Stimulated activated CD4-positive, alpha-beta T cell treated with anti-CD3 and anti-CD28 coated beads, Interleukin-1b, Interleukin-23, amount 100 ng/mL, for 1 hour (primary cell): Measurements from ENCODE around the gene KLHL30.
"Not testable (repeated sequence)": the region's sequence is repeated elsewhere in the genome, so short reads cannot be mapped to it uniquely, and the experiment has no call there.

Experiments used
- DNase-seq, 2 donors: peaks; one replicate each; pipeline ENCODE4 v3.0.0-alpha.2; 2020; ENCODE audit warnings: low read depth in 2 of 2

Gene KLHL30

DNA sequence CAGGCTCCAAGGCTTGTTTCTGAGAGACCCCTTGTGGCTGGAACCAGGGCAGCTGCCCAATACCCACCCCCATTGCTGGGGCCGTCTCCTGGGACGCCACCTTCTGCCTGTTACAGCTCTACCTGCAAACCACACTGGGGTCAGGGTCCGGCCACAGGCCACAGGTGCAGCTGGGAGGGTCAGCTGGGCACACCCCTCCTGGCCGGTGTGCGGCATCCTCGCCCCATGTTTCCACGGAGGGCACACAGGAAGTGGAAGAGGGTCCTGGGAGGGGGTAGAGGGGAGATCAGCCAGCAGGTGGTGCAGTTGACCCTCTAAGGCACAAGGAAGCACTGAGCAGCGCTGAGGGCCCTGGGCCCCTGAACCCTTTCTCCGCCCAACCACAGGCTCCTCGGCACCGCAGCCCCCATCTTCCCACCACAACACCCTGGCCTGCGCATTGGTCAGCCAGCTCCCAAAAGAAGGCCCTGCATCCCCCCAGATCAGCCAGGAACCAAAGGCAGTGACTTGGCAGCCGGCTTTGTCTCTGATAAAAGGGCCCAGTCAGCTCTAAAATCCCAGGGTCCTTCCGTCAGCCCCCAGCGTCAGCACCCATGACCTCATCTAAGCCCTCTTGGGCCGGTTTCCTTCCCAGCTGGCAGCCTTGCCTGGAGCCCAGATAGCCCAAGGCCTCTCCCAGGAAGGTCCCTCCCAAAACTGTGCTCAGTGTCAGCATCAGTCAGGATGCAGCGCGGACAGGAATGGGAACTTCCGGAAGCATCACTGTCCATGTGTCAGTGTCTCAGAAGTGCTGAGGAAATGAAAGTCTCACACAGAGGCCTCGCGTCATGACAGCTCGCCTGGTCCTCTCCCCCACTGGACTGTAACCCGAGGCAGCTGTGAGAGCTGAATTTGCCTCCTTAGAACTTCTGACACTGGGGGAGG is 22.0 kb downstream of the KLHL30 start:
- no peak for DNase-seq

DNA sequence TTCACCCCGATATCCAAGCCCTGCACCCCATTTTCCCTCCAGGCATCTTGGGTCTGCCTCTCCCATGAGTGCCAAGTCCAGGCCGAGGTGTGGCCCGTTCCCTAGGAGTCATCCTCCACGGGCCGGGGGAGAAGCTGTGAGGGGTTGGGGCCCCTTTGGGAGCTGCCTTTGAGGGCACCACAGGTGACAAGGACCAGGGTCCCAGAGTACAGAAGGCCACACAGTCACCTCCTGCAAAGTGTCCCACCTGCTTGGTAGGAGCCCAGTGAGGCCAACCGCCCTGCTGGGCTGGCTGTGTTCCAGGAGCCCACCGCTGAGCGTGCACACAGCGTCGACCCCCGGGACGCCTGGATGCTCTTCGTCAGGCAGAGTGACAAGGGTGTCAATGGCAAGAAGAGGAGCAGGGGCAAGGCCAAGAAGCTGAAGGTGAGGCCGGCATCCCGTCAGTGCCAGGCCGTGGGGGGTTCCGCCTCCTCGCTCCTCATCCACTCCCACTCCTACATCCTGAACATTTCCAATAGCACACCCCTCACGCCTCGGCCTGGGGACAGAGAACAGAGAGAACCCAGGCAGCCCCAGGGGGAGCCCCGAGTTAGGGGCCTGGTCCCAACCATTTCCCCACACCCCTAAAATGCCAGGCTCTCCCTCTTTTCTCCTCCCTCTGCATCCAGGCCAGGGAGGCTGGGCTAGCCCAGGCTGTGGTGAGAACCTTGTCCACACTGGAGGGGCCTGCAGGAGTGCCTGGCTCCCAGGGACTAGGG is 23.0 kb downstream of the KLHL30 start:
- DNase-seq: no peak

DNA sequence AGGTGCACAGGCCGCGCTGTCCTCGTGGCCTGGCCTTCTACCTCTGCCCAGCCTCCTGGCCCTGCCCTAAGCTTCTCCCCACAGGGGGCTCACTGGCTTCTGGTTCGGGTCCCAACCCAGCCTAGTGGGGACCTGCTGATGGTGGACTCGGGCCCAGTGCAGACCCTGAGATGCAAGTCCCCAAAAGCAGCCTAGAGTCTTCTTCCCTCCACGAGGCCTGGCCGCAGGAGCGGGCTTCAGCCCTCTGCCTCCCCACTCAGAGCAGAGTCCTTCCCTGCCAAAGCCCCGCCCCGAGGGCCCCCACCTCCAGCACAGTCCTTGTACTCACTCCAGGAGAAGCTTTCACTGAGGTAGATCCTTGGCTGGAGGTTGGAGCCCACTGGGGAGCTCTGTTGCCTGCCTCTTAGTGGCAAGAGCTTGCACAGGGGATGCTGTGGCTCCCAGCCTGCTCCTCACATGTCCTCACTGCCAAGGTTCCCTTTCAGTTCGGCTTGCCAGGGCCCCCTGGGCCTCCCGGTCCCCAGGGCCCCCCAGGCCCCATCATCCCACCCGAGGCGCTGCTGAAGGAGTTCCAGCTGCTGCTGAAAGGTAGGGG is 23.9 kb downstream of the KLHL30 start:
- DNase-seq: no peak

DNA sequence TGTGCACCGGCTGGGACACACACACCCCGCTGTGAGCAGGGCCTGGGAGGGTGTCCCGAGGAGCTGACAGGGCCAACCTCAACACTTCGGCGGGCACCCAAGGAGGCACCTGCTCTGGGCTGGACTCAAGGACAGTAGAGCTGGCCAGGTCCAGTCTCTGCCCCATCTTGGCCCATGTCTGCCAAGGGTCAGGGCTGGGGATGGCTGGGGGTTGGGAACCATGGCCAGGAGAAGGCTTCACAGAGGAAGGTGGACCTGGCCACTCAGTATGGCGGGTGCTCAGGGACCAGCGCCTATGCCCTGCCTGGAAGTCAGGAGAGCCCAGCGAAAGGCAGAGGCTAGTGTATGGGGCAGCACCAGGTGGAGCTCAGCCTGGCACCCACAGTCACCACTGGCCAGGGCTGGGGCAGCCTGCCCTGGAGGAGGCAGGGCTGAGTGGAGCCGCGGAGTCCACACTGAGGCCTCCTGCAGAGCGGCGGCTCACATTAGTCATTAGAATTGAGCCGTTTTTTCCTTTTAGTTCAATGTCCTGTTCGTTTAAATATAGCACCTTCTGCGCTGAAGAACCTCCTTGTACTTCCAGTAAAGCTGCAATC is 24.5 kb downstream of the KLHL30 start:
- DNase-seq: no peak

DNA sequence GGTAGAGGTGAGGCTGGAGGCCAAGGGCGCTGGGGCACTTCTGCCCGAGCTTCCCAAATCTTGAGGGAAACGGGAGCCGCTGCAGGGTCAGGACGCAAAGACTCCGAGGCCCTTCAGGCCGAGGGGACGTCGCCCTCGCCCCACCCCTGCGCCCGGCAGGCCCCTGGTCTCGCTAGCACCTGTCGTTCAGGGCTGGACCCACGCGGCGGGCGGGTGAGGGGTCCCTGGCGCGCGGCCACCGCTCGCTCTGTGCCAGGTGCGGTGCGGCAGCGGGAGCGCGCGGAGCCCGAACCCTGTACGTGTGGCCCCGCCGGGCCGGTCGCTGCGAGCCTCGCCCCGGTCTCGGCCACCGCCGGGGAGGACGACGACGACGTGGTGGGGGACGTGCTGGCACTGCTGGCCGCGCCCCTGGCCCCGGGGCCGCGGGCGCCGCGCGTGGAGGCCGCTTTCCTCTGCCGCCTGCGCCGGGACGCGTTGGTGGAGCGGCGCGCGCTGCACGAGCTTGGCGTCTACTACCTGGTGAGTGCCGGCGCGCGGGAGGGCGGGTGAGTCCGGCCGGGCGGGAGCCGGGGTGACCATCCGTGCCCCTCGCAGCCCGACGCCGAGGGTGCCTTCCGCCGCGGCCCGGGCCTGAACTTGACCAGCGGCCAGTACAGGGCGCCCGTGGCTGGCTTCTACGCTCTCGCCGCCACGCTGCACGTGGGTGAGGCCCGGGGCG is 25.2 kb downstream of the KLHL30 start:
- no peak for DNase-seq

DNA sequence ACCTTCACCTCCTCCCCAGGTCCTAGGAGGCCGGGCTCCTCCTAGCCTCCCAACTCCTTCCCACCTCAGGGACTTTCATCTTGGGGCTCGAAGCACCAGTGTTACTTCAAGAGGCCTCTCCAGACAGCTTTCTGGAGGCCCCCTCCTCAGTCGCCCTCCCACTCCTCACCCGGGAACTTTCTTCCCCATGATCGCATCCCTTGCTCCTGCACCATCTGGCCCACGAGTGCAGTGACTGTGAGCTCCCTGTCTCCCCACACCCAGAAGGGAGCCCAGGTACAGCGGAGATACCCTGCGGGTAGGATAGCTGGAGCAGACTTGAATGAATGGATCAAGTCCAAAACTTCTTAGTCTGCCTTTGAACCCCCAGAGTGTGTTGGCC is 26.4 kb downstream of the KLHL30 start:
- DNase-seq: no peak

DNA sequence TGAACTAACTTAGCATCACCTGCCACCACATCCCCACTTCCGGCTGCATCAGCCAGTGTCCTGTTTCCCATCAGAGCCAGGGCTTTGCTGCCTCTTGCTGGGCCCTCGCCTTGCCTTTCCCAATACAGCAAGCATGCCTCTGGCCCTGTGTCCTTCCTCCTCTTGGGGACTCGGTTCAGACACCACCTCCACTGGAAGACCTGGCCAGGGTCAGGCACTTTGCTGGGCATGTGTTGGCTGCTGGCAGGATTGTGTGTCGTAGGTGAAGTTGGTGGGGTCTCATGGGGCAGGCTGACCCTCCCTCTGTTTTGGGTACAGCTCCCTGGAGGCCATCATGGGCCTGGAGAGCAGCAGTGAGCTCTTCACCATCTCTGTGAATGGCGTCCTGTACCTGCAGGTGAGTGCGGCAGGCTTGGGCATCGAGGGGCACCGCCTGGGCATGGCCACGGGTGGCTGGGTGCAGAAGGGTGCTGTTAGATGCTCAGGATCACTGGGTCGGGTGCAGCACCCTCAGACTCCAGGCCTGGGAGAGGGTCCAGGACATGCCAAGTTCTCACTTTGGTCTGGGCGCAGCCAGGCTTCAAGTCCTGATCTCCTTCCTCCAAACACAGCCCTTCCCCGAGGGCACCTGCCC is 26.9 kb downstream of the KLHL30 start:
- no peak for DNase-seq

DNA sequence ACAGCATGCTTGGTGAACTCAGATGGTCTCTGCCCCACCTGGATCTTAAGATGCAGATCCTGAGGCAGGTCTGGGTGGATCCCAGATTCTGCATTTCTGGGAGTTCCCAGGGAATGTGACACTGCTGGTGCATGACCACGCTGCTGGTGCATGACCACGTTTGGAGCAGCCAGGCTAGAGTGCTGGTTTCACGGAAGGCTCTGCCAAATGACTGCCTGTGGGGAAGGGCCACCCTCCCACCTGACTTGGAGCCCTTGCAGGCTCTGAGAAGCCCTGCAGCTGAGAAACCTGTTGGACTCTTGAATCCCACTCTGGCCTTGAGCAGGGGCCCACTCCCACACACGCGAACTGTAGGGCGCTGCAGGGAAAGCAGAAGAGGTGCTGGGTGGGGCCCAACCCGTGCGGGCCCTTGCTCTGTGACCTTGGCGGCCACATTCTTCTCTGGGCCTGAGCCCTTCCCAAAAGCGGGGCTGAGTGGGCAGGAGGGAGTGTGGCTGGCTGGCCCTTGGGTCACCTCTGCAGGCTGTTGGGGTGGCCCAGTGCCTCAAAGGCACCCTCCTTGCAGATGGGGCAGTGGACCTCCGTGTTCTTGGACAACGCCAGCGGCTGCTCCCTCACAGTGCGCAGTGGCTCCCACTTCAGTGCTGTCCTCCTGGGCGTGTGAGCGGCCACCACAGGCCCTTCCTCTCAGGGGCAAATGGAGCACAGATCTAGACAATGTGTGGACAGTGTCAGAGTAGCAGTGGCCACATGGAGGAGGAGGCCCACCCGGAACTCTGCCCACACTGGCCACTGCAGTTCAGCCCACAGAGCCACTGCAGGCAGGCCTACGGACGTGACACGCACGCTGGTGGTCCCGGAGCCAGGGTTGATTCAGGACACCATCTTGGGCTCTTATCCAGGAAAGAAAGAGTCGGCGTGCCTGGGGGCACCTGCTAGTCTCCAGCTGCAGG is 28.2 kb downstream of the KLHL30 start:
- no peak for DNase-seq

DNA sequence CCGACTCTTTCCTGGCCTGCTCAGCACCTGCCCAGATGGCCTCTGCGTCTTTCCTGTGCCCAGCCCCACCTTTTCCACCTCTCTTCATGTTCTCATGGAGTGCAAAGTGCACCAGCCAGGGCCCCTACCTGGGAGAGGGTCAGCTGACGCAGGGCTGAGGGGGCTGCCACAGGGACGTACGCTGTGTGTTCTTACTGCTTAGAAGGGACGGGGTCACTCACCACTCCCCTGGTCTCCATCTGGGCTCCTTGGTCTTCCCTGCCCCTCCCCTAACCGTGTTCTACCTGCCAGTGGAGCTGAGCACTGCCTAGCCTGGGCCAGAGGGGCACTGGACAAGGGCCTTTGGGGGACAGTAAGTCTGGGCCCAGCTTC is 28.9 kb downstream of the KLHL30 start:
- no peak for DNase-seq

DNA sequence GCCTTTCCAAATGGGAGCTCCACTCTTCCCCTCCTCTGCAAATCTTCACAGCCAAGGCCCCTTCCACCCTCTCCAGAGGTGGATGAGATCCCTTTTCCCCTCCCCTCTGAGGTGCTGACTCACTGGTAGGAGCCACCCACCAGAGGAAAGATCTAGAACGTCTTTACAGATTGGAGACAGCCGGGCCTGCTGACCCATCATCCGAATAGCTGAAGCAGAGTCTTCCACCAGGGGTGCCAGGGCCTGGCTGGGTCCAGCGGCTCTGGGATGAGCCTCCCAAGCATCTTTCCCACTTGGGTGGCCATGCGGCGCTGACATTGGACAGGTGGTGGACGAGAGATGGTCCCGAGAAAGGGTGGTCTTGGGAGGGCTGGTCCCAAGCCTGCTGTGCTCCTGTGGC is 29.3 kb downstream of the KLHL30 start:
- no peak for DNase-seq

DNA sequence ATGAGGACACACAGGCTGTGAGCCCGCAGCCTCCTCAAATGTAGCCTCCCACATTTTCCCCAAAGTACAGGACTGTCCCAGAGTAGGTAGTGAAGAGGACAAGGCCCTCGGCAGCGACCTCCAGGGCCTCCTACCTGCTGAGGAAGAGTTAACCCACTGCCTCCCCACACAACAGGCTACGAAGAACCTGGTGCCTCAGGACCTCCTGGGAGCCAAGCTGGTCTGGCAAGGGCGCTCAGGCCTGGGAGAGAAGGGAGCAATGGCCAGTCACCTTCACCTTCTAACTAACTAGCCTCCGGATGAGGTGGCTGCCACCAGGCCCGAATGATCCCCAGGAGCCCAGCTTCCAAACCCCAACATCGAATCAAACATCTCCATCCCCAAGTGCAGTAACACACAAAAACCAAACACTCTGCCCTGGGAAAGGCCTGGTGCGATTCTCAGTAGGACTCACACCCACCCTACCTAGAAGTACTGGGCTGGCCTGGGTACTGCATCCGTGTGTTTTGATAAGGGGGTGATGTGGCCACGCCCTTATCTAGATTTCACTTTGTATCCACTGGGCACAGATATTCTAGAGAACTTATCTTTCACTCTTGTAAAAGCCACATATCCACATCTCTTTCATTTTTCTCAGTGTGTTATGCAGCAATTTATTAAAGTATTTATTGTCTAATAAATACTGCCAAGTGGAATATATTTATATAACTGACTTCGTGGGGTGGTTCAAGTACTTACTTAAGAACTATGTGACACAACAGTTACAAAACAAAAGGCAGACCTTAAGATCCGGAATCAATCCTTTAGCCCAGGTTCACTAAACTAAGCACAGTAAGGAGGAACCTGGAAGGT is 30.0 kb downstream of the KLHL30 start:
- no peak for DNase-seq

DNA sequence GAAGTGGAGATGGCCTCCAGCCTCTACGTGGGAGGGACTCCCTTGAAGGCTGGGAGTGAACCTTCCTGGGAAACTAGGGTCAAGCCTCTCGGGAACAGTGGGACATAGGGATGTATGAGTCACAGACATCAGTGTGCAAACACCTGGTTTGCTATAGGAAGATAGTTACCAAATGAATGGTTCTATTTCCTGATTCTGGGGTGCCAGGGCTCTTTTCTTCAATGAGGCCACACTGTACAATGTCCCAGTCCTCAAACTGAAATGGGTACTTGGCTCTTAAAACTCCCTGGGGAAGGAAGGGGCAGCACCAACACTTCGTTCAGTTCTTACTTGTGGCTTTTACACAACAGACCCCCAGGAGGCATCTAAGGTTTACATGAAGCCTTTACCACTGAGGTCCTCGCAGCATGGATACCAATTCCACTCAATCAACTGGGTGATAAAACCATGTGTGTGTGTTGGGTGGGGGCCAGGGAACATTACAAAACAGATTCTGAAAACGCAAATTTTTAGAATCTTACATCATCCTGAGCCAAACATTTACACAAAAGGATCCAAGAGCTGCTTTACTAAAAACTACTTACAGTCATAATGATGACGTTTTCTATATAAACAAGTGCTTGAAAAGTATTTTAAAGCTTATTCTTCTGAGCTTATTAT is 30.7 kb downstream of the KLHL30 start:
- no peak for DNase-seq

DNA sequence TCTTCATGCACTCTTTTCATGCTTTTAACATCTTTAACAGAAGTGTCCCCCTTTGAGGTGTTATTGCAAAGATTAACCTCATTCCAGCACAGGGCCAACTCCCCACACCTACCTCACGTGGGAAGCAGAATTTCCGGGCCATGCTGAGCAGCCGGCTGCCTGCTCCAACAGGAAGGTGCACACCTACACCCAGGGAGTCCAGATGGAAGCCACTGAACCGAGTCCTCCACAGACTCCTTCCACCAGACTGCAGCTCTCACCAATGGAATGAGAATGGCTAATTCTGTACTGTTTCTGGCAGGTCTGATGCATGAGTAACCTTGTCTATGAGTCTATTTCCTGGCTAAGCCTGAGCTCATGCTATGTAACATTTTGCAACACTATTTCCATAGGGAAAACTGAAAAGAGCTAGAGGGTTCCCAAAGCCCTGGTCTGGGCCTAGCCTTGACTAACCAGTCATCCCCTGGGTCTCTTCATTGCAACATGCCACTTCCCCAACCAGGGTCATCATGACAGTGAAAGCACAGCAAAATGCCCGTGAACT is 31.3 kb downstream of the KLHL30 start:
- no peak for DNase-seq

DNA sequence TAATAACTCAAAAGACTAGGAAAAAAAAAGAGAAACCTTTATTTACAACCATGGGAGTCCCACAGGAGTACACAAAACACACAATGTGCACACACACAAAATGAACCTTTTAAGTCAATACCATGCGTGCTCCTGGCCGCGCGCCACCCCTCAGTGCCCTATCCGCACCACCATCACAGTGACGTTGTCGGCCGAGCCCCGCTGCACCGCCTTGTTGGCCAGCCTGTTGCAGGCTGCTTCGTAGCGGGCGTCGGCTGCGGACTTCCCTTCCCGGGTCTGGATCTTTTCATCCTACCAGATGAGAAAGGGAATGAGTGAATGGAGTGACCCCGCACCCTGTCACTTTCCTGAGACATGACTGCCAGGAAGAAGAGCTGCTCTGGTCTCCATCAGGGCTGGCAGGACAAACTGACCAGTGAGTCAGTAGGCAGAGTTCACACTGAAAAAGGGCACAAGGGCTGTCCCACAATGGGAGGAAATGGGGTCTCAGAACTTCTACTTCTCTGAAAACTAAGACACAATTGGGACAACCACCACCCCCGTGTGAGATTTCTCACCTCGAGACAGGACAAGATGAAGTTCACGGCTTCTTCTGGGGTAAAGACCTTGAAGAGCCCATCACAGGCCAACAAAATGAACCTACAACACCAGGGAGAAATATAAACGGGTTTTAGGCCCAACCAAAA is 32.1 kb downstream of the KLHL30 start:
- DNase-seq: no peak

DNA sequence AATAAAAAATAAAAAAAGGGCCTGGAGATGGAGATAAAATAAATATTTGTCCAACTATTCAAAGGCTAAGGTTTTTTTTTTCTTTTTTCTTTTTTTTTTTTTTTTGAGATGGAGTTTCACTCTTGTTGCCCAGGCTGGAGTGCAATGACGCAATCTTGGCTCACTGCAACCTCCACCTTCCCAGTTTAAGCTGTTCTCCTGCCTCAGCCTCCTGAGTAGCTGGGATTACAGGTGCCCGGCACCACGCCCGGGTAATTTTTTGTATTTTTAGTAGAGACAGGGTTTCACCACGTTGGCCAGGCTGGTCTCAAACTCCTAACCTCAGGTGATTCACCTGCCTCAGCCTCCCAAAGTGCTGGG is 32.6 kb downstream of the KLHL30 start:
- DNase-seq: not testable (repeated sequence)

DNA sequence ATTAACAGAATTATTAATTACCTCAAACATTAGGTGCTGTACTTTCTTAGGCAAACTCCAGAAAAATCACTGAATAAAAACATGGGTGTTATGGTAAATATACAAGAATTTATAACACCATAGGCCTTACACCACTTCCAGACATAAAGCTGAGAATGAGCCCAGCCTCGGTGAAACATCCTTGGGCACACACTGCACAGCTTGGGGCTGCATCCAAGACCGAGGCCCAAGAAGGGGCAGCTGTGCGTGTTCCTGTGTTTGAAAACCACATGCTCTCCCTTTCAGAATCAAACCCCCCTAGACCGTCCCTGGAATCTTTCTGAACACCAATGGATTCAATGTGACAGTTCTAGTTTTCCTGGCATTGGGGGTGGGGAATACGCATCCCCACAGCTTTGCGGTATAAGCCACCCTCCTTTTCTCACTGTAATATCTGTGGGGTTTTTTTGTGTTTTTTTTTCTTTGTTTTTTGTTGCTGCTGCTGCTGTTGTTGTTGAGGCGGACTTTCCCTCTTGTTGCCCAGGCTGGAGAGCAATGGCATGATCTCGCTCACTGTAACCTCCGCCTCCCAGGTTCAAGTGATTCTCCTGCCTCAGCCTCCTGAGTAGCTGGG is 33.2 kb downstream of the KLHL30 start:
- DNase-seq: no peak

DNA sequence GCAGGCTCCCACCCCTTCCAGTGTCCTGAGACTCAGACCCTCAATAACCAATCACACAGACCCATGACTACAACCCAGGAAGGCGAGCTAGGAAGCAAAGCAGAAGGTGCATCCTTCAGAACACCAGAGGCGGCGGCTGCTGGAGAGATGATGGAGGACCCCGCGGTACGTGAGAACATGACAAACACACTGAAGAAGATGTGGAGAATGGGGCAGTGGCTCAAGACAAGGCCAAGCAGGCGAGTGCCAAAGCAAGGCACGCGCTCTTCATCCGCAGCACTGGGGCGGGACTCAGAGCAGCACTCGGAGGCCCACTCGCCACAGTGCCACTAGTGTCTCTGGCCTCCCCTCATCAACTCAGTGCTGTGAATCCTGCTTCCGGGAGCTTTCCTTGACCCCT is 34.0 kb downstream of the KLHL30 start:
- no peak for DNase-seq
